Ovary (tissue), 3 donors: ENCODE data around the gene KIAA0040.

Experiments used
- CTCF ChIP-seq, 3 donors: fragments of 450-650 bp in 2 of 3; fragments of 200-600 bp in 1 of 3; IDR thresholded peaks; one replicate each; pipeline versions ENCODE4 v1.5.1 to v1.8.0; 2016 to 2022; ENCODE audit warnings: antibody characterized with exemption in 3 of 3, mild to moderate bottlenecking in 1 of 3
- EP300 ChIP-seq: sonication (generic); formaldehyde crosslinking; IDR thresholded peaks from one replicate; pipeline ENCODE4 v1.6.1; 2017; ENCODE audit warnings: antibody characterized with exemption
- POLR2A ChIP-seq: fragments of 450-650 bp; IDR thresholded peaks from one replicate; pipeline ENCODE4 v1.6.1; 2017; ENCODE audit warnings: antibody characterized with exemption, mild to moderate bottlenecking, moderate library complexity
- donor health status: DM: no; HTN: no; CAD: no.

GRCh38 chr1:175167861-175168260, 24.7 kb downstream of the KIAA0040 start:
- TF ChIP-seq CTCF (IDR thresholded peaks at IDR 0.05) (no peak), POLR2A (no peak), EP300 (no peak)
